GM18909 (cell line): ENCODE data around the gene STON2.
"Not testable (repeated sequence)": the region's sequence is repeated elsewhere in the genome, so short reads cannot be mapped to it uniquely, and the experiment has no call there.

Experiments used
- ATAC-seq: cut with Tn5 transposase; IDR thresholded peaks from one replicate; pipeline ENCODE4 v1.9.1; 2021; ENCODE audit warnings: mild to moderate bottlenecking; ENCODE audit not compliant: unreplicated experiment, poor library complexity

Gene STON2

DNA sequence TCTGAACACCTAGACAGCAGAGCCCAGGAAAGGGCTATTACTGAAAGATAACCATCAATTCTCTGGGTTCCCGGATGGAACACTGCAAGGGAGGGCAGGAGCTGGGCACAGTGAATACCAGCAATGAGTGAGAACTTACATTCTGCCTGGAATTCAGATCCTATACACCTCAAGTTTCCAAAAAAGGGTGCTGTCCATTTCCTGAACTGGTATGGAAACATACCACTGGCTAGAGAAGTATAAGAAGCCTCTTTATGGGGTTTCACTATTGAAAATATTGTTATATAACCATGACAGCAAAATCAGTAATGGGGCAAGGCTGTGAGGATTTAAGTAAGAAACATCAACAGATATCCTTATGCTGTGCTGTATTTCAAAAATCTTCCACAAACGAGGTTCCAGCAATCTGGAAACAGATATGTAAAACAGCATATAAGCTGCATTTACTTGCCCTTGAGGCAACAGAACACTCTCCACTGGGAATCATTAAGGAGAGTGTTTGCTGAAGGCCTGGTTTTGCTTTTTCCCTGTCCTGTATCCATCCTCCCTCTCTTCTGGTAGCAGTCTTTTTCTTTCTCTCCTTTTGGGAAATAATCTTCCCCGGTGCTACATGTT lies 126.1 kb downstream of the STON2 start:
- no peak for ATAC-seq

DNA sequence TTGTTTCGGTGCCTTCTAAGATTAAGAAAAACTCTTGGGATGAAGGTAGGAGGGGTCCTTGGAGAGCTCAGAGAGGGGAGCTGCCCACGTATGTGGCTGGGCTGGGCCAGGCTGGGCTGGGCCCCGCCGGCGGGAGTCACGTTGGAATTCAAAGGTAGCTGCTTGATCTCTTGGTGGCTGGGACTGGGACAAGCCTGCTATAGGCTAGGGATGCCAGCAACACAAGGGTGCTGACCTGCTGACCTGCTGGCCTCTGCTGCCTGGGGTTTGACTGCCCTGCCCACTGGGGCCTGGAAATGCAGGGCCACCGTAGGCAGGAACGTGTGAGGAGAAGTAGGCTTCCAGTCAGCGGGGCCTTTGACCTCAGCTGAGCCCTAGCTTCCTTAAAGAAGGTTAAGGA lies 126.6 kb downstream of the STON2 start:
- no peak for ATAC-seq

GRCh38 chr14:81272317-81272716 lies 127.8 kb downstream of the STON2 start:
- ATAC-seq = no peak

GRCh38 chr14:81269979-81270375 lies 130.1 kb downstream of the STON2 start:
- no peak for ATAC-seq

DNA sequence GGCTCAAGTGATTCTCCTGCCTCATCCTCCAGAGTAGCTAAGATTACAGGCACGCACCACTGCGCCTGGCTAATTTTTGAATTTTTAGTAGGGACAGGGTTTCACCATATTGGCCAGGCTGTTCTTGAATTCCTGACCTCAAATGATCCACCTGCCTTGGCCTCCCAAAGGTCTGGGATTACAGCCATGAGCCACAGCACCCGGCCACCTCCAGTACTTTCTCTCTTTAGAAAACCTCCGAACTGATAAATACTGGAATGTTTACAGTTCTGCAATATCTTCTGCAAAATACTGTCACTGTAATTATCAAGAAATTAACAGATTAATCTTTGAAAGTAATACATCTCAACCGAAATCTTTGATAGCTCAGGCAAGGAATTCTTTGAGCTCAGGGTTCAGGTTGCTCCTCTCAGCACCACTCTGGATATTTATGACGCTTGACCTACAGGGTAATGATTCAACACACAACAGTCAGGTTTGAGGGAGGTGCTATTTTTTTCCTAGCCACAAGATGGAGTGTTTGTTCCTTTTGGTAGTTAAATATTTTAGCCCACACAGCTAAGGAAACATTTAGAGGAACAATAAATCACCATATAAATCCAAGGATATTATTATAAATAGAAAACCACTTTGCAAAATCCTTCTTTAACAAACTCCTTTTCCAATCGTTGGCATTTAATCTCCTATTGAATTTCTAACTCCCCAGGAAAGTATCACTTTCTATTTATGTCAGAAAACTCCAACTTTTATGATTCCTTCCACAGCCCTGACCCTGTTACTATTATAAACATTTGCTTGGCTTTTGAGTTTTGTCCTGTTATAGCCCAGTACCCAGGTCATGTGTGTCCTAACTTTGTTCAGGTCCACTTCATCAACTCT lies 130.8 kb downstream of the STON2 start:
- ATAC-seq = peak; percentile 80

DNA sequence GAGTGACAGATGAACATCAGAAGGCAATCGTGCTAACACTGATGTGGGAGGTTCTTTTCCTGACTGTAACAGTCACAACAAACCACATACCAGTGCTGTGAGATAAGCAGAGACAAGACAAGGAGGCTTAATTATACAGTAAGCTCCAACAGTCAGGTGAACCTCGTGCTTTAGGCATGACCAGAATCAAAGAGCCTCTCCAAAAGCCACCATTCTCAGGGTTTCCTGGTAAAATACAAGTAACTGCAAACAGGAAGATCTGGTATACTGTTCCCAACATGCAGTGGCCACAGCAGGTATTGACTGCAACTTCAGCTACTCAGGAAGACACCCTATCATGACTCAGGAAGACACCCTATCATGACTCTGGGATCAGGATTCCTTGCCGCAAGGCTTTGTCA lies 132.1 kb downstream of the STON2 start:
- ATAC-seq = no peak

DNA sequence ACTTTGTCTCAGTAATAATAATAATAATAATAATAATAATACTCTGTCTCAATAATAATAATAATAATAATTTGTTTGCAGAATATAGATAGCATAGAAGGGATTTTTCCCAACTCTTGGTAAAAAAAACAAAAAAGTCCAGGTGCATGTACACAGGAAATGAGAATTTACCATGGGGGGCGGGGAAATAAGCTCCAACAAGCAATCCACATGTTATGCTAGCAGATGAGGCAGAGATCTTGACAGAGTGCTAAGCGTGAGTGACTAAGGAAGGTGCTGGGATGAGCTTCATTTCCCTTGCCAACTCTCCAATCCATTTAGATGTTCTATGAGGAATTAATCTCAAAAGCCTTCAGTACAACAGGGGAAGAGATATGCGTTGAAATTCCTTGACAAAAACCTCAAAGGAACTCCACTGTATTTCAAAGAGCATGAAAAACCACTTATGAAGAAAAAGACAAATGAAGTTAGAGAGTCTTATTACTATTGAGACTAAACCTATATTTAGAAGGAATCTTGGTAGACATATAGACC lies 134.4 kb downstream of the STON2 start:
- no peak for ATAC-seq

- no peak for ATAC-seq
Observed at GRCh38 chr14:81264671-81265070, 135.5 kb downstream of the STON2 start.

GRCh38 chr14:81263777-81264410 lies 136.2 kb downstream of the STON2 start:
- no peak for ATAC-seq

- ATAC-seq = no peak
Observed at GRCh38 chr14:81261176-81261575, 138.9 kb downstream of the STON2 start.

DNA sequence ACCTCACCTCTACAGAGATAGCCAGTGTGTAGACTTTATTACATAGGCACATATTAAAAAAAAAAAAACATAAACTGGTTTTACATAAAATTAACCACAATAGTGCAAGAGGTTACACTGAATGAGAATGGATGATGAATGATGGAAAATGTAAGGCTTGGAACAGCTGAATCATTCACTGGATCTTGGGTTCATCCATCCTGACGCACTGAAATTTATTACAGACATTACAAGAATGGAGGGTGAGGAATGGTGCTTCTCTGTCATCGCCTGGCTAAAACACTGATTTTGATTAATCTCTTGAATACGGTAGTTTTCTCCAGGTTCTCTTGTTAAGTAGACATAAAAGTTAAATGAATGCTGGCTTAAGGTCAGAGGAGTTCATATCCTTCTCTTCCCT lies 139.4 kb downstream of the STON2 start:
- no peak for ATAC-seq

DNA sequence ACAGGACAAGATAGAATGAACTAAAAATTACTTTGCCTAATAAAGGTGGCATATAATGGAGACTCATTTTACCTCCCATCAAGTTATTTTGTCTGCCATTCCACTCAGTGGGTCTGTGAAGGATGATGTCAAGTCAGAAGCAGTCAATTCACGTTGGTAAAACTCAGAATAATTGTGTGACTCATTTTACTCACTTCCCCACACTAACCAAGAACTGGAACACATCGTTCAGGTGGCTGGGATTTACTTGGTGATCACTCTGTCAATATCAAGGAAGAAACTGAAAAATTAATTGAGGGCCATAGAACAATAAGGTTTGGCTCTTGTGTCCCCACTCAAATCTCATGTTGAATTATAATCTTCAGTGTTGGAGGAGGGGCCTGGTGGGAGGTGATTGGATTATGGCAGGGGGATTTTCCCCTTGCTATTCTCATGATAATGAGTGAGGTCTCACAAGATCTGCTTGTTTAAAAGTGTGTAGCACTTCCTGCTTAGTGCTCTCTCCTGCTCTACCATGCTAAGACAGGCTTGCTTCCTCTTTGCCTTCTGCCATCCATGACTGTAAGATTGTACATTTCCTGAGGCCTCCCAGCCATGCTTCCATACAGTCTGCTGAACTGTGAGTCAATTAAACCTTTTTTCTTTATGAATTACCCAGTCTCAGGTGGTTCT lies 143.7 kb downstream of the STON2 start:
- ATAC-seq = peak; percentile 58

- ATAC-seq = no peak
Observed at GRCh38 chr14:81252278-81252677, 147.8 kb downstream of the STON2 start.

DNA sequence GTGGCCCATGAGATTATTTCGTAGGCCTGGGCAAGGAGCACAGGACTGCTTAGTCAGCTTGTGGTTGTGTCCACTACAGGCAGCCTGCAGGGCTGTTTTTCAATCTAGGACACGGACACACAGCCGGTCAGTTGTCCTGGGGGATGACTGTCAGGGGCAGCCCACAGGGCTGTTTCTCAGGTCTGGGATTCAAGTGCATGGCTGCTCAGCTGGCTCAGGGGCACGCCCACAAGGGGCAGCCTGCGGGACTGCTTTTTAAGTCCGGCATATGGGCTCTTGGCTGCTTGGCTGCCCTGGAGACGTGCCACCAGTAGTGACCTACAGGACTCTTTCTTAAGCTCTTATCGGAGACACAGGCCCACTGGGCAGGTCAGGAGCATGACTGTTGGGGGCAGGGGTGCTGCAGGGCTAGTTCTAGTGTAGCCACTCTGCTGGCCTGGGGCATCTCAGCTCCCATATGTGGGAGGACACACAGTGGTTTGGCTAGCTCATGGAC lies 152.8 kb downstream of the STON2 start:
- ATAC-seq = no peak

DNA sequence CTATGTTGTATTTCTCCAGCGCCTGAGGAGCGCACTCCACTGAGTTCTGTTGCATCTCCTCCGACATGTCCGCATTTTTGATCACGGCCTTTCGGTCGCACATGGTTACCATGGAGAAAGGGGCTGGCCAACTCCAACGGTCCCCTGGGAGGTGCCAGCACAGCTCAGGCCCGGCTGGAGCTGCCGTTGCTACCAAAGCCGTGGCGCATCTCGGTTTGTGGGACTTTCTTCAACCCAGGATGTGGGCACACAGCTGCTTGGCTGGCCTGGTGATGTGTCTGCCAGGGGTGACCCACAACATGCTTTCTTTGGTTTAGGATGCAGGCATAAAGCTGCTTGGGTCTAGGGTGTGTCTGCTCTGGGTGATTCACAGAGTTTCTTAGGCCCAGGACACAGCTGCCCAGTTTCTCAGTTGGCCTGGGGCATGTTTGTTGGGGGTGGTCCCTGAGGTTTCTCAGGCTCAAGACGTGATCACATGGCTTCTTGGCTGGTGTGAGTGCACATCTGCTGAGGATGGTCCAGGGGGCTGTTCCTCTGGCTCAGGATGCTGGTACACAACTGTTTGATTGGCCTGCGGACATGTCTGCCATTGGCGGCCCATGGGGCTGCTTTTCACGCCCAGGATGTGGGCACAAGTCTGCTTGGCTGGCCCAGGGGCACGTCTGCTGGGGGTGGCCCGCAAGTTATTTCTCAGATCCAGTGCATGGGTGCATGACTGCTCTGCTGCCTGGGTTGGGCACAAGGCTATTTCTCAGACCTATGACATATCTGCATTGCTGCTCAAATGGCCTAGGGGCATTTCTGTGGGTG lies 153.5 kb downstream of the STON2 start:
- no peak for ATAC-seq

DNA sequence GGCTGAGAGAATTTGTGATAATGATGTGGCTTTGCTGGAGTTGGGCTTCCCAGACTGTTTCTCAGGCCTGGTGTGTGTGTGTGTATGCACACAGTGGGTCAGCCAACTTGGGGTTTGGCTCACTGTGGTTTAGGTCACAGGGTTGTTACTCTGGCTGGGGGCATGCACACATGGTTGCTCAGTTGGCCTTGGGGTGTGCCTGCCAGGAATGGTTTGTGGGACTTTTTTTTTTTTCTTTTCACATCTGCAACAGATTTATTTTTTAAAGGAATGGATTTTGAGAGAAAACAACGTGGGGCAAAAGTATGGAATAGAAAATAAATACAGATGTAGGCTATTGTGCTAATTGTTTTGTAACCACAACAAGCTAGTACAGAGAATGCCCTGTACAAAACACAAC lies 154.4 kb downstream of the STON2 start:
- no peak for ATAC-seq

GRCh38 chr14:81244431-81244830 lies 155.7 kb downstream of the STON2 start:
- ATAC-seq = not testable (repeated sequence)

DNA sequence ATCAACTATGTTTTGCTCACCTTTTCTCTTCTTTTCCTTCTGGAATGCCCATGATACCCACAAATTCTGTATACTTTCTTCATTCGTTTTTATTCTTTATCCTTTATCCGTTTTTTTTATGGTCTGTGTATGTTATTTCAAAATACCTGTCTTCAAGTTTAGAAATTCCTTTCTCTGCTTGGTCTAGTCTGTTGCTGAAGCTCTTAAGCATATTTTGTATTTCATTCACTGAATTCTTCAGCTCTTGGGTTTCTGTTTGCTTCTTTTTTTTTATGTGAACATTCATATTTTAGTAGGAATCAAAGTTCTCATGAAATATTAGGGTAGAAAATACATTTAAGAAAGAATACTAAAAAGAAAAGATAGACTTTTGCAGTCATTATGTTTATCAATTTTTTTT lies 156.6 kb downstream of the STON2 start:
- no peak for ATAC-seq

GRCh38 chr14:81236849-81237248 lies 163.3 kb downstream of the STON2 start:
- ATAC-seq = not testable (repeated sequence)

DNA sequence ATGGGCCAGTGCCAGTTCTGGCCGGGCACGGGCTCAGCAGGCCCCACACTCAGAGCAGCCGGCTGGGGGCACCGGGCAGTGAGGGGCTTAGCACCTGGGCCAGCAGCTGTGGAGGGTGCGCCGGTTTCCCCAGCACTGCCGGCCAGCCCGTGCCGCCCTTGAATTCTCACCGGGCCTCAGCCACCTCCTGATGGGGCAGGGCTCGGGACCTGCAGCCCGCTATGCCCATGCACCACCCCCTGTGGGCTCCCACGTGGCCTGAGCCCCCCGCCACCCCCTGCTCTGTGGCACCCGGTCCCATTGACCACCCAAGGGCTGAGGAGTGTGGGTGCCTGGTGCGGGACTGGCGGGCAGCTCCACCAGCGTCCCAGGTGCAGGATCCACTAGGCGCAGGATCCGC lies 164.0 kb downstream of the STON2 start:
- ATAC-seq = no peak
